ENCODE measurements around the gene ZDHHC11B.
"Not testable (repeated sequence)": the region's sequence is repeated elsewhere in the genome, so short reads cannot be mapped to it uniquely, and the experiment has no call there.

ZDHHC11B gene

DNA sequence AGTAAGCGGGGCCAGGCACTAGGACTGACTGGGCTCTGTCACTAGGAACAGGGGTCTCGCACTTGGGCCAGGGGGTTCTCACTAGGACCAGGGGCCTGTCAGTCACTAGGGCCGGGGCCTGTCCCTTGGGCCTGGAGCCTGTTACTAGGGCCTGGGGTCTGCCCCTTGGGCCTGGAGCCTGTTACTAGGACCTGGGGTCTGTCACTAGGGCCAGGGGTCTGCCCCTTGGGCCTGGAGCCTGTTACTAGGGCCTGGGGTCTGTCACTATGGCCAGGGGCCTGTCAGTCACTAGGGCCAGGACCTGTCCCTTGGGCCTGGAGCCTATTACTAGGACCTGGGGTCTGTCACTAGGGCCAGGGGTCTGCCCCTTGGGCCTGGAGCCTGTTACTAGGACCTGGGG, 102.3 kb downstream of the ZDHHC11B start:
- H3K4me1 ChIP-seq (ENCODE audit: control insufficient read depth in 1 of 2, insufficient read depth in 2 of 2, low read length in 2 of 2); H2AFZ ChIP-seq (ENCODE audit: insufficient read depth, low read length, poor library complexity); H3K14ac ChIP-seq (ENCODE audit: low read length); H3K9ac ChIP-seq (ENCODE audit: low read length); H3K4me3 ChIP-seq (ENCODE audit: low read depth, low read length); H3K9me3 ChIP-seq (ENCODE audit: insufficient read depth, low read depth, low read length); H4K12ac ChIP-seq (ENCODE audit: low read depth, low read length); H3K4ac ChIP-seq (ENCODE audit: low read depth, low read length); H3K27me3 ChIP-seq (ENCODE audit: insufficient read depth, low read length); H2BK12ac ChIP-seq (ENCODE audit: low read length); H3K4me2 ChIP-seq (ENCODE audit: low read length); H3K18ac ChIP-seq (ENCODE audit: low read length); H3K27ac ChIP-seq (ENCODE audit: low read depth, low read length); H2AK5ac ChIP-seq (ENCODE audit: low read length); H3K79me2 ChIP-seq (ENCODE audit: control insufficient read depth, insufficient read depth, low read length, poor library complexity); DNase-seq; H3K79me1 ChIP-seq (ENCODE audit: low read length); H4K8ac ChIP-seq (ENCODE audit: low read depth, low read length); H3K23ac ChIP-seq (ENCODE audit: low read length); H2BK120ac ChIP-seq (ENCODE audit: insufficient read depth, low read length, poor library complexity); H4K91ac ChIP-seq (ENCODE audit: low read depth, low read length); H3K36me3 ChIP-seq (ENCODE audit: control insufficient read depth in 1 of 2, insufficient read depth in 2 of 2, low read length in 2 of 2); H2BK5ac ChIP-seq (ENCODE audit: low read depth, low read length, poor library complexity): not testable (repeated sequence)
- WGBS (ENCODE audit: extremely low coverage, insufficient coverage, insufficient read length): no CpG with 5 or more reads among the region's 3 CpGs

DNA sequence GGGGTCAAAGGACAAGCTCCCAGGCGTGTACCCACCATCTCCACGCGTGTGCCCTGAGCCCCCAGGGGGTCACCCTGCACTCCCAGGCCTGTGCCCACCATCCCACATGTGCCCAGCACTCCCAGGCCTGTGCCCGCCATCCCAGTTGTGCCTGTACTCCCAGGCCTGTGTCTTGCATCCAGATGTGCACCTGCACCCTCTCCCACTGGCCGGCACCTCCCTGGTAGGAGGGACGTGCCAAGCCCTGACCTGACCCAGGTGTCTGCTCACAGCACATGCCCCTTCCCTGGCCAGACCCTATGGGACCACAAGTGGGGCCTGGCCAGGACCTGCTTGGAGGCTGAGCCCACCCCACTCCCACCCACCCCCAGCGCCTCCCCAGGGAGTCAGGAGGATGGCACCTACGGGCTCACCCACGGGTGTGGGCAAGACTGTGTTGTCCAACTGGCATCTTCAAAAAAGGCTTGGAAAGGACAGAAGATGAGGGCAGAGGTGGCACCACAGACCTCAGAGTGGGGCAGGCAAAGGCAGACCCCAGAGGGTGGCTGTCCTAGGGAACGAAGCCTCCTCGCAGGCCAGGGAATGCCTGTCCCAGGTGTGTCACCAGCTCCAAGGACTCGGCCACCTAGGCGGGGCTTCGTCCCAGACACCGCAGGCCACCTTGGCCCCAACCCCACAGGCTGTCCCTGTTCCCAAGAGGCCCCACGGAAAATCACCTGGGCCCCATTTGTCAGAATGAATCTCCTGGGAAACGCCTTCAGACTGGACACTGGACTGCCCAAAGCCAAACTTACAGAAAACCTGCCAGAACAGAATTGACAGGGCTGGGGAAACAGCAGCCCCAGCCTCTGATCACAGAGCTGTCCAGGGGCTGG, 103.0 kb downstream of the ZDHHC11B start:
- H3K14ac ChIP-seq (ENCODE audit: low read length); H3K23ac ChIP-seq (ENCODE audit: low read length): not testable (repeated sequence)
- WGBS (ENCODE audit: extremely low coverage, insufficient coverage, insufficient read length): no CpG with 5 or more reads among the region's 17 CpGs

GRCh38 chr5:680836-681235, 103.7 kb downstream of the ZDHHC11B start:
- not testable (repeated sequence) for H3K23ac ChIP-seq (ENCODE audit: low read length); H3K4ac ChIP-seq (ENCODE audit: low read depth, low read length); H2AFZ ChIP-seq (ENCODE audit: insufficient read depth, low read length, poor library complexity); H4K91ac ChIP-seq (ENCODE audit: low read depth, low read length); H3K9ac ChIP-seq (ENCODE audit: low read length); H3K36me3 ChIP-seq (ENCODE audit: control insufficient read depth in 1 of 2, insufficient read depth in 2 of 2, low read length in 2 of 2); H3K4me3 ChIP-seq (ENCODE audit: low read depth, low read length); H3K79me1 ChIP-seq (ENCODE audit: low read length); H4K8ac ChIP-seq (ENCODE audit: low read depth, low read length); H2BK5ac ChIP-seq (ENCODE audit: low read depth, low read length, poor library complexity); H3K14ac ChIP-seq (ENCODE audit: low read length); H2BK120ac ChIP-seq (ENCODE audit: insufficient read depth, low read length, poor library complexity); H3K27ac ChIP-seq (ENCODE audit: low read depth, low read length); H4K12ac ChIP-seq (ENCODE audit: low read depth, low read length); H3K79me2 ChIP-seq (ENCODE audit: control insufficient read depth, insufficient read depth, low read length, poor library complexity); H3K4me2 ChIP-seq (ENCODE audit: low read length); H3K9me3 ChIP-seq (ENCODE audit: insufficient read depth, low read depth, low read length); H2AK5ac ChIP-seq (ENCODE audit: low read length); H2BK12ac ChIP-seq (ENCODE audit: low read length); H3K27me3 ChIP-seq (ENCODE audit: insufficient read depth, low read length); H3K4me1 ChIP-seq (ENCODE audit: control insufficient read depth in 1 of 2, insufficient read depth in 2 of 2, low read length in 2 of 2); DNase-seq; H3K18ac ChIP-seq (ENCODE audit: low read length)
- no CpG with 5 or more reads among the region's 13 CpGs for WGBS (ENCODE audit: extremely low coverage, insufficient coverage, insufficient read length)

More for the DNA sequence above, 103.0 kb downstream of the ZDHHC11B start:
- H3K79me2 ChIP-seq (ENCODE audit: control insufficient read depth, insufficient read depth, low read length, poor library complexity); H2AK5ac ChIP-seq (ENCODE audit: low read length); H2BK5ac ChIP-seq (ENCODE audit: low read depth, low read length, poor library complexity); H3K4ac ChIP-seq (ENCODE audit: low read depth, low read length); H3K27me3 ChIP-seq (ENCODE audit: insufficient read depth, low read length); H3K79me1 ChIP-seq (ENCODE audit: low read length); H3K36me3 ChIP-seq (ENCODE audit: control insufficient read depth in 1 of 2, insufficient read depth in 2 of 2, low read length in 2 of 2); H3K4me2 ChIP-seq (ENCODE audit: low read length); H4K91ac ChIP-seq (ENCODE audit: low read depth, low read length); H2AFZ ChIP-seq (ENCODE audit: insufficient read depth, low read length, poor library complexity); H4K12ac ChIP-seq (ENCODE audit: low read depth, low read length); H3K4me1 ChIP-seq (ENCODE audit: control insufficient read depth in 1 of 2, insufficient read depth in 2 of 2, low read length in 2 of 2); DNase-seq; H3K18ac ChIP-seq (ENCODE audit: low read length); H3K4me3 ChIP-seq (ENCODE audit: low read depth, low read length); H3K27ac ChIP-seq (ENCODE audit: low read depth, low read length); H3K9ac ChIP-seq (ENCODE audit: low read length); H2BK120ac ChIP-seq (ENCODE audit: insufficient read depth, low read length, poor library complexity); H3K9me3 ChIP-seq (ENCODE audit: insufficient read depth, low read depth, low read length); H4K8ac ChIP-seq (ENCODE audit: low read depth, low read length); H2BK12ac ChIP-seq (ENCODE audit: low read length): not testable (repeated sequence)

DNA sequence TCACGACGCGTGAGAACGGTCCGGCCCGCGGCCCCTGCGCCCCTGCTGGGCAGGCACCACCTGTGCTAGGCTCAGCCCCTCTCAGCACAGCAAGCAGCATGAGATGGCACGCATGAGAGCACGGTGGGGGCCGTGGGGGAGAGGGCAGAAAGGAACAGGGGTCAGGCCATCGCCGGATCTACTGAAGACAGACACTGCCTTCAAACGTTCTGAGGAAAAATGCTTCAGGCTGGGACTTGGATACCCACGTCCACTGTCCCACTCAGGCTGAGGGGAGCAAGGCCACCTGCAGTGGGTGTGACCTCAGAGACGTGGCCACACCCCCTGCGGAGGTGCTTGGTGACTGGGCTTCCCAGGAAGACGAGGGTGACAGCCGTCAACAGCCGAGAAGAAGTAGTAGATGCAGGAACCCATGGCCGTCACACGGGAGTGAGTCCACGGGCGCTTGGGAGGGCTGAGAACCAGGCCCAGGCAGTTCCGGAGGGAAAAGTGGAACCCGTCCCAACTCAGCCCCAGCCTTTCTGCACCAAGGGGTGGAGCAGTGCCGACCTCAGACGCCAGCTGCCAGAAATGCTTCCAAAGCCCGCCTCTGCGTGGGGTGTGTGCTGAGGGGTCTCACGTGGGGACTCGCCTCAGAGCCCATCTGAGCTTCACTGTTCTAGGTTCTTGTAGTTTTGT, 104.3 kb downstream of the ZDHHC11B start:
- H3K4me1 ChIP-seq (ENCODE audit: control insufficient read depth in 1 of 2, insufficient read depth in 2 of 2, low read length in 2 of 2); DNase-seq; H3K9me3 ChIP-seq (ENCODE audit: insufficient read depth, low read depth, low read length); H2BK12ac ChIP-seq (ENCODE audit: low read length); H2AK5ac ChIP-seq (ENCODE audit: low read length); H3K9ac ChIP-seq (ENCODE audit: low read length); H3K4ac ChIP-seq (ENCODE audit: low read depth, low read length); H3K4me3 ChIP-seq (ENCODE audit: low read depth, low read length); H2AFZ ChIP-seq (ENCODE audit: insufficient read depth, low read length, poor library complexity); H3K79me2 ChIP-seq (ENCODE audit: control insufficient read depth, insufficient read depth, low read length, poor library complexity); H4K12ac ChIP-seq (ENCODE audit: low read depth, low read length); H3K14ac ChIP-seq (ENCODE audit: low read length); H3K79me1 ChIP-seq (ENCODE audit: low read length); H4K91ac ChIP-seq (ENCODE audit: low read depth, low read length); H2BK5ac ChIP-seq (ENCODE audit: low read depth, low read length, poor library complexity); H3K27me3 ChIP-seq (ENCODE audit: insufficient read depth, low read length); H2BK120ac ChIP-seq (ENCODE audit: insufficient read depth, low read length, poor library complexity); H3K23ac ChIP-seq (ENCODE audit: low read length); H3K27ac ChIP-seq (ENCODE audit: low read depth, low read length); H3K36me3 ChIP-seq (ENCODE audit: control insufficient read depth in 1 of 2, insufficient read depth in 2 of 2, low read length in 2 of 2); H3K4me2 ChIP-seq (ENCODE audit: low read length); H4K8ac ChIP-seq (ENCODE audit: low read depth, low read length); H3K18ac ChIP-seq (ENCODE audit: low read length): not testable (repeated sequence)
- WGBS (ENCODE audit: extremely low coverage, insufficient coverage, insufficient read length): no CpG with 5 or more reads among the region's 32 CpGs
